ENCODE data around the gene IFT43.

DNA sequence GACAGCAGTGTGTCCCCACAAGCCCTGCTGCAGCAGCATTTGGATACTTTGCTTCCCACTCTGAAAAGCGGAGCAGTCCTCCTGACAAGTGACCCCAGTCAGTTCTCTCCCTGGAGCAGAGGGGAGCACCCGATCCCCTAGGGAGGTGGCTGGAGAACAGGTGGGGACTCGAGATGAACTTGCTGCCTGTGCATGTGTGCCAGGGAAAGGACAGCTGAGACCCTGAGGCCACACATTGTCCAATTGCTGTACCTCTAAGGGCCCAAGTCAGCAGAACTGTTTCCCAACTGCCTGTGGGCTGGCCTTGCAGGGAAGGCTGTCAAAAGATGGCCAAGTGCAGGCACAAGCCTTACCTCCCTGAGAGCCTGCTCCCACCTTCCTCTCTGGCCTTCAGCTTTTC lies 55.1 kb downstream of the IFT43 start:
- TF ChIP-seq, protein P1, sequence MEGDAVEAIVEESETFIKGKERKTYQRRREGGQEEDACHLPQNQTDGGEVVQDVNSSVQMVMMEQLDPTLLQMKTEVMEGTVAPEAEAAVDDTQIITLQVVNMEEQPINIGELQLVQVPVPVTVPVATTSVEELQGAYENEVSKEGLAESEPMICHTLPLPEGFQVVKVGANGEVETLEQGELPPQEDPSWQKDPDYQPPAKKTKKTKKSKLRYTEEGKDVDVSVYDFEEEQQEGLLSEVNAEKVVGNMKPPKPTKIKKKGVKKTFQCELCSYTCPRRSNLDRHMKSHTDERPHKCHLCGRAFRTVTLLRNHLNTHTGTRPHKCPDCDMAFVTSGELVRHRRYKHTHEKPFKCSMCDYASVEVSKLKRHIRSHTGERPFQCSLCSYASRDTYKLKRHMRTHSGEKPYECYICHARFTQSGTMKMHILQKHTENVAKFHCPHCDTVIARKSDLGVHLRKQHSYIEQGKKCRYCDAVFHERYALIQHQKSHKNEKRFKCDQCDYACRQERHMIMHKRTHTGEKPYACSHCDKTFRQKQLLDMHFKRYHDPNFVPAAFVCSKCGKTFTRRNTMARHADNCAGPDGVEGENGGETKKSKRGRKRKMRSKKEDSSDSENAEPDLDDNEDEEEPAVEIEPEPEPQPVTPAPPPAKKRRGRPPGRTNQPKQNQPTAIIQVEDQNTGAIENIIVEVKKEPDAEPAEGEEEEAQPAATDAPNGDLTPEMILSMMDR (conservative IDR thresholded peaks at IDR 0.05; ENCODE audit: low read depth, low read length), result no peak
- TF ChIP-seq EZH2 (IDR thresholded peaks at IDR 0.05; ENCODE audit: borderline replicate concordance, low read depth, low read length, poor library complexity, severe bottlenecking), result no peak
